ENCODE results near the gene ABCC5.
"Not testable (repeated sequence)": the region's sequence is repeated elsewhere in the genome, so short reads cannot be mapped to it uniquely, and the experiment has no call there.

ABCC5 gene

DNA sequence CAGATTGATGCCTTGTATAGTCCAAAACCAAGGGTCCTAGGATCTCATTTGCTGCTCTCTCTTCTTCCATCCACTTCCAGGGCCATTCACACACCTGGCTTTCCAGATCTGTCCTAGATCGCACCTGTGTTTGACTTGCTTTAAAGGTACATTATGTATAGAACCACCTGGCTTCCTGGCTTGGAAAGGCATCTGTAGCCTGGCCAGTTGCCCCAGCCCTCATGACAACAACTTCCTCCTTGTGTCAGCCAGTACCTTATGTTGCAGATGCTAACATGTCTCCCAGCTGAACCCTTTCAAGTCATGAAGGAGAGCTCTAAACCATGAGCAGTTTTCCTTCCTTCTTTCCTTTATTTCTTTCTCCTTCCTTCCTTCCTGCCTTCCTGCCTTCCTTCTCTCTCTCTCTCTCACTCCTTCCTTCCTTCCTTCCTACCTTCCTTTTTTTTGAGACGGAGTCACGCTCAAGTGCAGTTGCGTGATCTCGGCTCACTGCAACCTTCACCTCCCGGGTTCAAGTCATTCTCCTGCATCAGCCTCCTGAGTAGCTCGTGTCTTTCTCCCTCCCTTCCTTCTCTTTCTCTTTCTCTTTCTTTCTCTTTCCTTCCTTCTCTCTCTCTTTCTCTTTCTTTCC lies 32.6 kb upstream of the ABCC5 start:
- no peak for DNase-seq (ENCODE audit: low read depth)
- no peak overlapping the region for H3K4me3 ChIP-seq (ENCODE audit: low read depth, low read length)
- TF ChIP-seq CTCF (conservative IDR thresholded peaks at IDR 0.05; ENCODE audit: low read depth, low read length): no peak

- no peak for TF ChIP-seq CTCF (conservative IDR thresholded peaks at IDR 0.05; ENCODE audit: low read depth, low read length)
Observed at GRCh38 chr3:184045995-184046394, 28.3 kb upstream of the ABCC5 start.

GRCh38 chr3:184042617-184043016 lies 24.9 kb upstream of the ABCC5 start:
- DNase-seq (ENCODE audit: low read depth): no peak
- no peak for TF ChIP-seq CTCF (conservative IDR thresholded peaks at IDR 0.05; ENCODE audit: low read depth, low read length)
- no peak overlapping the region for H3K4me3 ChIP-seq (ENCODE audit: low read depth, low read length)

More at GRCh38 chr3:184045995-184046394, 28.3 kb upstream of the ABCC5 start:
- H3K4me3 ChIP-seq (ENCODE audit: low read depth, low read length): no peak overlapping the region
- no peak for DNase-seq (ENCODE audit: low read depth)

GRCh38 chr3:184040010-184040409 lies 22.3 kb upstream of the ABCC5 start:
- TF ChIP-seq CTCF (conservative IDR thresholded peaks at IDR 0.05; ENCODE audit: low read depth, low read length): peak; percentile 65
- no peak overlapping the region for H3K4me3 ChIP-seq (ENCODE audit: low read depth, low read length)
- DNase-seq (ENCODE audit: low read depth): peak; percentile 56

- no peak overlapping the region for H3K4me3 ChIP-seq (ENCODE audit: low read depth, low read length)
- no peak for TF ChIP-seq CTCF (conservative IDR thresholded peaks at IDR 0.05; ENCODE audit: low read depth, low read length)
- DNase-seq (ENCODE audit: low read depth): no peak
Observed at GRCh38 chr3:184039414-184039813, 21.7 kb upstream of the ABCC5 start.

- not testable (repeated sequence) for H3K4me3 ChIP-seq (ENCODE audit: low read depth, low read length); DNase-seq (ENCODE audit: low read depth)
Observed at GRCh38 chr3:184038307-184038706, 20.6 kb upstream of the ABCC5 start.

GRCh38 chr3:184037816-184038215 lies 20.1 kb upstream of the ABCC5 start:
- no peak for TF ChIP-seq CTCF (conservative IDR thresholded peaks at IDR 0.05; ENCODE audit: low read depth, low read length)
- DNase-seq (ENCODE audit: low read depth): no peak

More at GRCh38 chr3:184037816-184038215, 20.1 kb upstream of the ABCC5 start:
- H3K4me3 ChIP-seq (ENCODE audit: low read depth, low read length): no peak overlapping the region
